Tibial artery (tissue), 4 donors: ENCODE data around the gene CLIC3.

Experiments
- DNase-seq, 2 donors: peaks; one replicate each; pipeline ENCODE4 v3.0.0-alpha.2; 2019
- H3K27ac ChIP-seq, 2 donors: fragments of 200-600 bp; sonication (generic) in 1 of 2; 1 replicate in 1 of 2; 2 replicates in 1 of 2; pipeline ENCODE4 v1.5.1; 2018 to 2019; ENCODE audit warnings: mild to moderate bottlenecking in 1 of 2
- H3K27me3 ChIP-seq, 2 donors: fragments of 200-600 bp; sonication (generic) in 1 of 2; one replicate each; pipeline versions ENCODE4 v1.5.1 to v1.6.0; 2016 to 2019
- H3K36me3 ChIP-seq, 3 donors: fragments of 200-600 bp; sonication (generic) in 2 of 3; one replicate each; pipeline ENCODE4 v1.5.1; 2016 to 2019; ENCODE audit warnings: mild to moderate bottlenecking in 2 of 3
- H3K4me1 ChIP-seq, 4 donors: fragments of 200-600 bp; sonication (generic) in 2 of 4; 1 replicate in 3 of 4; 2 replicates in 1 of 4; pipeline ENCODE4 v1.5.1; 2016 to 2019
- H3K4me3 ChIP-seq, 2 donors: fragments of 200-600 bp; sonication (generic) in 1 of 2; 1 replicate in 1 of 2; 2 replicates in 1 of 2; pipeline ENCODE4 v1.5.1; 2018 to 2019; ENCODE audit warnings: mild to moderate bottlenecking in 2 of 2
- H3K9me3 ChIP-seq, 3 donors: fragments of 200-600 bp; sonication (generic) in 1 of 3; one replicate each; pipeline ENCODE4 v1.5.1; 2016 to 2019
- CTCF ChIP-seq, 2 experiments: fragments of 200-600 bp in 1 of 2; fragments of 450-650 bp in 1 of 2; IDR thresholded peaks; one replicate each; pipeline ENCODE4 v1.5.1; 2017 to 2019; ENCODE audit warnings: antibody characterized with exemption in 2 of 2, mild to moderate bottlenecking in 1 of 2, moderate library complexity in 1 of 2
- intact Hi-C: fragments of 100-400 bp; cut with DNase I; formaldehyde crosslinking; loops from one replicate; pipeline ENCODE4 v1.15.0; 2023; ENCODE audit warnings: low total_unique reads

The CLIC3 gene

GRCh38 chr9:137018761-137019559 lies 22.6 kb upstream of the CLIC3 start:
- DNase-seq = no peak
- Histone ChIP-seq H3K36me3 (peaks cover 25 to 69% (median 43%) of the 10 kb centered on the region in 3 donors), H3K9me3 (no peaks in the 10 kb centered on the region), H3K27me3 (no peaks in the 10 kb centered on the region), H3K4me3 (no peak overlapping the region), H3K4me1 (no peaks in the 10 kb centered on the region), H3K27ac (no peak overlapping the region)
- TF ChIP-seq CTCF (IDR thresholded peaks at IDR 0.05) = no peak
- intact Hi-C loops = no loop called here

GRCh38 chr9:137017791-137018497 lies 21.6 kb upstream of the CLIC3 start:
- Histone ChIP-seq H3K27me3 (no peaks in the 10 kb centered on the region), H3K4me3 (no peak overlapping the region), H3K27ac (no peak overlapping the region), H3K36me3 (peaks cover 25 to 79% (median 53%) of the 10 kb centered on the region in 3 donors), H3K9me3 (no peaks in the 10 kb centered on the region), H3K4me1 (no peaks in the 10 kb centered on the region)
- TF ChIP-seq CTCF (IDR thresholded peaks at IDR 0.05) = no peak
- no peak for DNase-seq
- intact Hi-C loops = no loop called here

- H3K36me3 ChIP-seq = peaks cover 31 to 88% (median 61%) of the 10 kb centered on the region in 3 donors
- no peak for TF ChIP-seq CTCF (IDR thresholded peaks at IDR 0.05)
- no peak overlapping the region for H3K4me3 ChIP-seq
- H3K4me1 ChIP-seq = no peaks in the 10 kb centered on the region
- DNase-seq = no peak
- H3K27ac ChIP-seq = no peak overlapping the region
- intact Hi-C loops = no loop called here
- no peaks in the 10 kb centered on the region for H3K27me3 ChIP-seq
- H3K9me3 ChIP-seq = no peaks in the 10 kb centered on the region
These were observed 20.7 kb upstream of the CLIC3 start for GRCh38 chr9:137017071-137017470.

GRCh38 chr9:137016436-137016835 lies 20.1 kb upstream of the CLIC3 start:
- no peak overlapping the region for H3K27ac ChIP-seq
- H3K36me3 ChIP-seq = peaks cover 31 to 93% (median 68%) of the 10 kb centered on the region in 3 donors
- TF ChIP-seq CTCF (IDR thresholded peaks at IDR 0.05) = no peak
- H3K4me3 ChIP-seq = no peak overlapping the region
- DNase-seq = no peak
- H3K9me3 ChIP-seq = no peaks in the 10 kb centered on the region
- no peaks in the 10 kb centered on the region for H3K4me1 ChIP-seq
- no peaks in the 10 kb centered on the region for H3K27me3 ChIP-seq
- intact Hi-C loops = no loop called here

DNA sequence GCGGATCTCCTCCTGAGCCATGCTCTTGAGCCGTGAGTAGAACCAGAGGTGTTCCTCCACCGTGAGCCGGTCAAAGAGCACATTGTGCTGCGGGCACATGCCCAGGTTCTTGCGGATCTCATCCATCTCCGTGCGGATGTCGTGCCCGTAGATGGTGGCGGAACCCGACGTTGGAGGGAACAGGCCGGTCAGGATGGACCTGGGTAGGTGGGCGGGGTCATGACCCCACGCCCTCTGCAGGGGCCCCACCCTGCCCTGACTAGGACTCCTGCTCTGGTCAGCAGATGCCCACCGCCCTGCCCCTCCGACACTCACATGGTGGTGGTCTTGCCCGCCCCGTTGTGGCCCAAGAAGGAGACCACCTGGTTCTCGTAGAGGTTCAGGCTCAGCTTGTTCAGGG lies 19.6 kb upstream of the CLIC3 start:
- Histone ChIP-seq H3K9me3 (no peaks in the 10 kb centered on the region), H3K36me3 (peaks cover 31 to 93% (median 72%) of the 10 kb centered on the region in 3 donors), H3K27ac (no peak overlapping the region), H3K4me1 (no peaks in the 10 kb centered on the region), H3K4me3 (no peak overlapping the region), H3K27me3 (no peaks in the 10 kb centered on the region)
- intact Hi-C loops = no loop called here
- TF ChIP-seq CTCF (IDR thresholded peaks at IDR 0.05) = no peak
- DNase-seq = no peak
